GM18867 (cell line): ENCODE data around the gene DRGX.

ENCODE experiments used
- ATAC-seq: cut with Tn5 transposase; IDR thresholded peaks from one replicate; pipeline ENCODE4 v1.9.1; 2021; ENCODE audit warnings: mild to moderate bottlenecking, moderate library complexity; ENCODE audit not compliant: unreplicated experiment

Gene DRGX

GRCh38 chr10:49349390-49349789 lies 46.5 kb downstream of the DRGX start:
- ATAC-seq: no peak

- ATAC-seq: no peak
These were observed 47.3 kb downstream of the DRGX start for GRCh38 chr10:49348593-49348992.

- ATAC-seq: no peak
These were observed 48.1 kb downstream of the DRGX start for GRCh38 chr10:49347827-49348226.

GRCh38 chr10:49347342-49347741 lies 48.5 kb downstream of the DRGX start:
- no peak for ATAC-seq

GRCh38 chr10:49344840-49345239 lies 51.0 kb downstream of the DRGX start:
- no peak for ATAC-seq

GRCh38 chr10:49338604-49339003 lies 57.3 kb downstream of the DRGX start:
- ATAC-seq: no peak

GRCh38 chr10:49335364-49335972 lies 60.4 kb downstream of the DRGX start:
- ATAC-seq: no peak

- no peak for ATAC-seq
These were observed 60.9 kb downstream of the DRGX start for GRCh38 chr10:49334964-49335363.

GRCh38 chr10:49333192-49333591 lies 62.7 kb downstream of the DRGX start:
- ATAC-seq: no peak

GRCh38 chr10:49332768-49333167 lies 63.1 kb downstream of the DRGX start:
- ATAC-seq: no peak

- no peak for ATAC-seq
These were observed 63.6 kb downstream of the DRGX start for GRCh38 chr10:49332333-49332732.

GRCh38 chr10:49331431-49331830 lies 64.5 kb downstream of the DRGX start:
- ATAC-seq: no peak

GRCh38 chr10:49330127-49330665 lies 65.7 kb downstream of the DRGX start:
- no peak for ATAC-seq

GRCh38 chr10:49329146-49329505 lies 66.8 kb downstream of the DRGX start:
- no peak for ATAC-seq

- no peak for ATAC-seq
These were observed 67.3 kb downstream of the DRGX start for GRCh38 chr10:49328401-49329145.

- ATAC-seq: no peak
These were observed 68.7 kb downstream of the DRGX start for GRCh38 chr10:49327036-49327813.

GRCh38 chr10:49325916-49326783 lies 69.7 kb downstream of the DRGX start:
- no peak for ATAC-seq

GRCh38 chr10:49325131-49325915 lies 70.6 kb downstream of the DRGX start:
- ATAC-seq: no peak

GRCh38 chr10:49324711-49325110 lies 71.2 kb downstream of the DRGX start:
- ATAC-seq: no peak

- no peak for ATAC-seq
These were observed 72.0 kb downstream of the DRGX start for GRCh38 chr10:49323896-49324270.
